Neural cell (in vitro differentiated cells): ENCODE measurements around the gene ZNF619. TPM values are rescaled to one million over a fixed set of nuclear protein-coding genes. Genes with fewer than 3 reads are reported as not detected.

Experiments used
- H2AFZ ChIP-seq: fragments of 200-600, 300-800 bp; sonication (generic), shearing (Covaris generic); 2 replicates; pipeline ENCODE4 v1.6.0; 2014; ENCODE audit warnings: low read depth, mild to moderate bottlenecking, antibody characterized with exemption, low read length, moderate library complexity
- H3F3A ChIP-seq: fragments of 200-600 bp; shearing (Covaris generic); 2 replicates; pipeline ENCODE4 v1.6.1; 2016; ENCODE audit warnings: mild to moderate bottlenecking, moderate library complexity, mixed read lengths, antibody characterized with exemption, low read length; ENCODE audit not compliant: insufficient read depth, poor library complexity, severe bottlenecking
- H3K27ac ChIP-seq: fragments of 200-600, 300-800 bp; sonication (generic), shearing (Covaris generic); 2 replicates; pipeline ENCODE4 v1.5.1; 2014; ENCODE audit warnings: mild to moderate bottlenecking, low read length, moderate library complexity
- H3K27me3 ChIP-seq: fragments of 300-800, 200-600 bp; sonication (generic), shearing (Covaris generic); 2 replicates; pipeline ENCODE4 v1.6.0; 2014; ENCODE audit warnings: mild to moderate bottlenecking, low read depth, low read length, moderate library complexity; ENCODE audit not compliant: insufficient read depth
- H3K36me3 ChIP-seq: fragments of 300-800, 200-600 bp; sonication (generic), shearing (Covaris generic); 2 replicates; pipeline ENCODE4 v1.5.1; 2014; ENCODE audit warnings: mild to moderate bottlenecking, antibody characterized with exemption, low read length, moderate library complexity; ENCODE audit not compliant: insufficient read depth
- H3K4me2 ChIP-seq: fragments of 300-800, 200-600 bp; sonication (generic), shearing (Covaris generic); 2 replicates; pipeline ENCODE4 v1.6.0; 2014; ENCODE audit warnings: mild to moderate bottlenecking, low read length
- H3K4me3 ChIP-seq: fragments of 300-800, 200-600 bp; sonication (generic), shearing (Covaris generic); 2 replicates; pipeline ENCODE4 v1.5.1; 2014; ENCODE audit warnings: mild to moderate bottlenecking, low read length, moderate library complexity
- H3K79me2 ChIP-seq: fragments of 200-600 bp; shearing (Covaris generic); replicated peaks from 2 replicates; pipeline ENCODE4 v1.6.0; 2014; ENCODE audit warnings: mild to moderate bottlenecking, low read length, moderate library complexity; ENCODE audit not compliant: insufficient read depth
- H3K9ac ChIP-seq: fragments of 300-800, 200-600 bp; sonication (generic), shearing (Covaris generic); 2 replicates; pipeline ENCODE4 v1.6.1; 2016; ENCODE audit warnings: mild to moderate bottlenecking, low read length, mixed read lengths
- H3K9me2 ChIP-seq: fragments of 200-600 bp; shearing (Covaris generic); 2 replicates; pipeline ENCODE4 v1.6.1; 2016; ENCODE audit warnings: mild to moderate bottlenecking, low read length, mixed read lengths; ENCODE audit not compliant: insufficient read depth
- H3K9me3 ChIP-seq: fragments of 200-600, 300-800 bp; sonication (generic), shearing (Covaris generic); 2 replicates; pipeline ENCODE4 v1.6.1; 2016; ENCODE audit warnings: mild to moderate bottlenecking, mixed run types, low read length, moderate library complexity, mixed read lengths
- H4K20me1 ChIP-seq: fragments of 200-600 bp; shearing (Covaris generic); 2 replicates; pipeline ENCODE4 v1.6.1; 2016; ENCODE audit warnings: mild to moderate bottlenecking, mixed run types; ENCODE audit not compliant: insufficient read depth
- EP300 ChIP-seq: fragments of 450-650 bp; conservative IDR thresholded peaks from 2 replicates; pipeline ENCODE4 v1.6.1; 2014; ENCODE audit warnings: antibody characterized with exemption, mild to moderate bottlenecking, moderate library complexity; ENCODE audit not compliant: poor library complexity, severe bottlenecking
- EZH2 ChIP-seq: fragments of 200-600, 300-800 bp; shearing (Covaris generic), sonication (generic); IDR thresholded peaks from 2 replicates; pipeline ENCODE4 v1.6.1; 2014; ENCODE audit warnings: antibody characterized with exemption, low read length, borderline replicate concordance, mild to moderate bottlenecking; ENCODE audit not compliant: insufficient read depth, poor library complexity, severe bottlenecking
- MXI1 ChIP-seq: fragments of 450-650 bp; conservative IDR thresholded peaks from 2 replicates; pipeline ENCODE4 v1.6.1; 2014; ENCODE audit warnings: antibody characterized with exemption, mild to moderate bottlenecking; ENCODE audit not compliant: poor library complexity, severe bottlenecking
- POLR2AphosphoS5 ChIP-seq: IDR thresholded peaks from 2 replicates; pipeline ENCODE4 v1.6.1; 2012
- RAD21 ChIP-seq: fragments of 450-650 bp; conservative IDR thresholded peaks from 2 replicates; pipeline ENCODE4 v1.6.1; 2014; ENCODE audit warnings: antibody characterized with exemption, mild to moderate bottlenecking, moderate library complexity
- SMC3 ChIP-seq: fragments of 450-650 bp; conservative IDR thresholded peaks from 2 replicates; pipeline ENCODE4 v1.6.1; 2014; ENCODE audit warnings: antibody characterized with exemption, mild to moderate bottlenecking, moderate library complexity; ENCODE audit not compliant: poor library complexity
- TAF1 ChIP-seq: IDR thresholded peaks from 2 replicates; pipeline ENCODE4 v1.6.1; 2012; ENCODE audit warnings: low read depth
- polyA plus RNA-seq: library from polyadenylated mRNA; depleted of rRNA; stranded (reverse); fragments of >200 nt; gene quantifications from 2 replicates; pipeline ENCODE4 v1.2.3, GENCODE V29; 2014
- TF ChIP-seq, protein P1 (sequence below): IDR thresholded peaks from 2 replicates; pipeline ENCODE4 v1.6.1; 2012; ENCODE audit warnings: borderline replicate concordance
- TF ChIP-seq, protein P2 (sequence below): fragments of 450-650 bp; IDR thresholded peaks from 2 replicates; pipeline ENCODE4 v1.5.1; 2014; ENCODE audit warnings: antibody characterized with exemption, mild to moderate bottlenecking, moderate library complexity; ENCODE audit not compliant: poor library complexity, severe bottlenecking

ZNF619 gene
- polyA plus RNA-seq, 1 donor from 2014 or later = 0.33 TPM

DNA sequence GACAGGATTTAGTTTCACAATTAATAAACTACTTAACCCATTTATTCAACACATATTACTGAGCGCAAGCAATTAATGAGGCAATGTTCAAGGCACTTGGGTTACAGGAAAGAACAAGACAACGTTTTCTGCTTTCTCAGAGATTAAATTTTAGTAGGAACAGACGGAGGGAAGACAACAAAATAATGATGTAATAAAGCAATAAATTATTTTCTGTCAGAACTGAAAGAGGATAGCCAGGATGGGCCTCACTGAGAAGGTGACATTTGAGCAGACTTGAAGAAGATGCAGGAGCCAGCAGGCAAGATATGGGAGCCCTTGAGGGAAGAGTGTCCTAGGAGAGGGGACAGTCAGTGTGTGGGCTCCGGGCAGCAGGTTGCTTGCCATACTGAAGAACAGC, 31.0 kb upstream of the ZNF619 start:
- H4K20me1 ChIP-seq = no peaks in the 10 kb centered on the region
- H3K9ac ChIP-seq = no peak overlapping the region
- no peak for TF ChIP-seq TAF1
- TF ChIP-seq, protein P1, sequence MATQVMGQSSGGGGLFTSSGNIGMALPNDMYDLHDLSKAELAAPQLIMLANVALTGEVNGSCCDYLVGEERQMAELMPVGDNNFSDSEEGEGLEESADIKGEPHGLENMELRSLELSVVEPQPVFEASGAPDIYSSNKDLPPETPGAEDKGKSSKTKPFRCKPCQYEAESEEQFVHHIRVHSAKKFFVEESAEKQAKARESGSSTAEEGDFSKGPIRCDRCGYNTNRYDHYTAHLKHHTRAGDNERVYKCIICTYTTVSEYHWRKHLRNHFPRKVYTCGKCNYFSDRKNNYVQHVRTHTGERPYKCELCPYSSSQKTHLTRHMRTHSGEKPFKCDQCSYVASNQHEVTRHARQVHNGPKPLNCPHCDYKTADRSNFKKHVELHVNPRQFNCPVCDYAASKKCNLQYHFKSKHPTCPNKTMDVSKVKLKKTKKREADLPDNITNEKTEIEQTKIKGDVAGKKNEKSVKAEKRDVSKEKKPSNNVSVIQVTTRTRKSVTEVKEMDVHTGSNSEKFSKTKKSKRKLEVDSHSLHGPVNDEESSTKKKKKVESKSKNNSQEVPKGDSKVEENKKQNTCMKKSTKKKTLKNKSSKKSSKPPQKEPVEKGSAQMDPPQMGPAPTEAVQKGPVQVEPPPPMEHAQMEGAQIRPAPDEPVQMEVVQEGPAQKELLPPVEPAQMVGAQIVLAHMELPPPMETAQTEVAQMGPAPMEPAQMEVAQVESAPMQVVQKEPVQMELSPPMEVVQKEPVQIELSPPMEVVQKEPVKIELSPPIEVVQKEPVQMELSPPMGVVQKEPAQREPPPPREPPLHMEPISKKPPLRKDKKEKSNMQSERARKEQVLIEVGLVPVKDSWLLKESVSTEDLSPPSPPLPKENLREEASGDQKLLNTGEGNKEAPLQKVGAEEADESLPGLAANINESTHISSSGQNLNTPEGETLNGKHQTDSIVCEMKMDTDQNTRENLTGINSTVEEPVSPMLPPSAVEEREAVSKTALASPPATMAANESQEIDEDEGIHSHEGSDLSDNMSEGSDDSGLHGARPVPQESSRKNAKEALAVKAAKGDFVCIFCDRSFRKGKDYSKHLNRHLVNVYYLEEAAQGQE = no peak
- TF ChIP-seq MXI1 = no peak
- no peak for TF ChIP-seq RAD21
- TF ChIP-seq, protein P2, sequence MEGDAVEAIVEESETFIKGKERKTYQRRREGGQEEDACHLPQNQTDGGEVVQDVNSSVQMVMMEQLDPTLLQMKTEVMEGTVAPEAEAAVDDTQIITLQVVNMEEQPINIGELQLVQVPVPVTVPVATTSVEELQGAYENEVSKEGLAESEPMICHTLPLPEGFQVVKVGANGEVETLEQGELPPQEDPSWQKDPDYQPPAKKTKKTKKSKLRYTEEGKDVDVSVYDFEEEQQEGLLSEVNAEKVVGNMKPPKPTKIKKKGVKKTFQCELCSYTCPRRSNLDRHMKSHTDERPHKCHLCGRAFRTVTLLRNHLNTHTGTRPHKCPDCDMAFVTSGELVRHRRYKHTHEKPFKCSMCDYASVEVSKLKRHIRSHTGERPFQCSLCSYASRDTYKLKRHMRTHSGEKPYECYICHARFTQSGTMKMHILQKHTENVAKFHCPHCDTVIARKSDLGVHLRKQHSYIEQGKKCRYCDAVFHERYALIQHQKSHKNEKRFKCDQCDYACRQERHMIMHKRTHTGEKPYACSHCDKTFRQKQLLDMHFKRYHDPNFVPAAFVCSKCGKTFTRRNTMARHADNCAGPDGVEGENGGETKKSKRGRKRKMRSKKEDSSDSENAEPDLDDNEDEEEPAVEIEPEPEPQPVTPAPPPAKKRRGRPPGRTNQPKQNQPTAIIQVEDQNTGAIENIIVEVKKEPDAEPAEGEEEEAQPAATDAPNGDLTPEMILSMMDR = no peak
- TF ChIP-seq EP300 = no peak
- TF ChIP-seq EZH2 = no peak
- TF ChIP-seq SMC3 = no peak
- no peak for TF ChIP-seq POLR2AphosphoS5
- H3K9me3 ChIP-seq = no peaks in the 10 kb centered on the region
- no peaks in the 10 kb centered on the region for H3K27me3 ChIP-seq
- no peaks in the 10 kb centered on the region for H3K36me3 ChIP-seq
- H3K9me2 ChIP-seq = no peaks in the 10 kb centered on the region
- no peak overlapping the region for H3K4me3 ChIP-seq
- H3K27ac ChIP-seq = no peak overlapping the region
- H3K79me2 ChIP-seq = no peaks in the 10 kb centered on the region
- H3F3A ChIP-seq = no peaks in the 10 kb centered on the region
- no peak overlapping the region for H3K4me2 ChIP-seq
- H2AFZ ChIP-seq = no peak overlapping the region

DNA sequence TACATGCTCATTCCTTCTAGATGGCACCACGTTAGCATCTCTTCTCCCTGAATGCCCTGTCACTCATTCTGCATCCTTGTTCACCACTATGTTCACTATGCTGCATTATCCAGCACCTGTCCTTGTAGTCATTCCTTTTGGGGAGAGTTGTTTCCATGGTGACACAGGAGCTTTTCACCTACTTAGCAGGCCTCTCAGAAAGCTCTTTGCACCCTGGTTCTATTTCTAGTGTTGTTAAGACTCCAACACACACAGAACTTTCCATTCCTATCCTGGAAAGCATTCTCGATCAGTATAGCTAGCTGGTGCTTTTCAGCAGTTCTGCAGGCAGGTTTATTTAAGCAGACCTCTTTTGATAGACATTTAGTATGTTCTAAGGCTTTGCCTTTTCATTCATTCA, 26.5 kb upstream of the ZNF619 start:
- Histone ChIP-seq H4K20me1 (no peaks in the 10 kb centered on the region), H3K4me3 (no peak overlapping the region), H2AFZ (no peak overlapping the region), H3K4me2 (no peak overlapping the region), H3K9me3 (no peaks in the 10 kb centered on the region), H3K27me3 (no peaks in the 10 kb centered on the region), H3K9me2 (no peaks in the 10 kb centered on the region), H3F3A (peaks cover 2% of the 10 kb centered on the region), H3K79me2 (no peaks in the 10 kb centered on the region), H3K9ac (no peak overlapping the region), H3K36me3 (no peaks in the 10 kb centered on the region), H3K27ac (no peak overlapping the region)
- TF ChIP-seq EZH2 (no peak), MXI1 (no peak), TAF1 (no peak), RAD21 (no peak), EP300 (no peak), SMC3 (no peak), POLR2AphosphoS5 (no peak)
- TF ChIP-seq, protein P1 = no peak
- TF ChIP-seq, protein P2 = no peak
